Neural progenitor cell (in vitro differentiated cells): Measurements from ENCODE around the gene CDKL4.

Source experiments
- CTCF ChIP-seq: fragments of 200-600 bp; sonication (generic); IDR thresholded peaks from 2 replicates; pipeline ENCODE4 v1.5.1; 2017; ENCODE audit warnings: antibody characterized with exemption, mild to moderate bottlenecking
- EZH2 ChIP-seq: fragments of 200-600 bp; sonication (generic); IDR thresholded peaks from 2 replicates; pipeline ENCODE4 v1.6.1; 2017; ENCODE audit warnings: antibody characterized with exemption, mild to moderate bottlenecking, moderate library complexity

- TF ChIP-seq EZH2 (no peak), CTCF (no peak)
Observed at GRCh38 chr2:39223909-39224308, 19.9 kb downstream of the CDKL4 start.
